GM19455 (cell line): ENCODE data around the gene PSMA3.
"Not testable (repeated sequence)": the region's sequence is repeated elsewhere in the genome, so short reads cannot be mapped to it uniquely, and the experiment has no call there.

Experiments used
- ATAC-seq: cut with Tn5 transposase; IDR thresholded peaks from one replicate; pipeline ENCODE4 v1.9.1; 2021; ENCODE audit not compliant: unreplicated experiment

Gene PSMA3

GRCh38 chr14:58244556-58245387, at the start of gene PSMA3:
TSS of gene PSMA3 (plus strand) at chr14:58244843. CDS start at chr14:58244921, 78 bp downstream.
- ATAC-seq = peak; percentile 91

- no peak for ATAC-seq
These were observed 48.4 kb upstream of the PSMA3 start for GRCh38 chr14:58196198-58196597.

GRCh38 chr14:58198086-58198485, 46.6 kb upstream of the PSMA3 start:
- no peak for ATAC-seq

GRCh38 chr14:58199726-58200479, 44.7 kb upstream of the PSMA3 start, which contains the start of gene ACTR10:
TSS of gene ACTR10 (plus strand) at chr14:58200149. CDS start at chr14:58200218, 69 bp downstream.
- peak; percentile 96 for ATAC-seq

- ATAC-seq = peak; percentile 8
These were observed 44.2 kb upstream of the PSMA3 start for GRCh38 chr14:58200480-58200841.

GRCh38 chr14:58200846-58201245, 43.8 kb upstream of the PSMA3 start:
- ATAC-seq = no peak

- ATAC-seq = no peak
These were observed 31.5 kb upstream of the PSMA3 start for GRCh38 chr14:58213176-58213575.

GRCh38 chr14:58215191-58215914, 29.3 kb upstream of the PSMA3 start:
- no peak for ATAC-seq

GRCh38 chr14:58216544-58216943, 28.1 kb upstream of the PSMA3 start:
- ATAC-seq = no peak

GRCh38 chr14:58227096-58227819, 17.4 kb upstream of the PSMA3 start:
- ATAC-seq = no peak

- no peak for ATAC-seq
These were observed 6.1 kb upstream of the PSMA3 start for GRCh38 chr14:58238252-58239243.

GRCh38 chr14:58239244-58240195, 5.1 kb upstream of the PSMA3 start:
- no peak for ATAC-seq

GRCh38 chr14:58243790-58244555, 670 bp upstream of the PSMA3 start:
- peak; percentile 38 for ATAC-seq

GRCh38 chr14:58245562-58245961, 919 bp downstream of the PSMA3 start:
- ATAC-seq = no peak

GRCh38 chr14:58249611-58250010, 5.0 kb downstream of the PSMA3 start:
- ATAC-seq = no peak

- no peak for ATAC-seq
These were observed 13.5 kb downstream of the PSMA3 start for GRCh38 chr14:58258156-58258555.

GRCh38 chr14:58262005-58262404, 17.4 kb downstream of the PSMA3 start:
- ATAC-seq = not testable (repeated sequence)

- no peak for ATAC-seq
These were observed 20.8 kb downstream of the PSMA3 start for GRCh38 chr14:58265401-58265800.
